ENCODE data around the gene FIGN.

GRCh38 chr2:163612332-163612731 is 123.5 kb downstream of the FIGN start:
- TF ChIP-seq USF2 (IDR thresholded peaks at IDR 0.05; ENCODE audit: borderline replicate concordance, low read depth, low read length): no peak
- TF ChIP-seq CBFB (IDR thresholded peaks at IDR 0.05; ENCODE audit: low read depth): no peak
- no peak for TF ChIP-seq FOXM1 (IDR thresholded peaks at IDR 0.05; ENCODE audit: low read depth, low read length)
- no peak for TF ChIP-seq ATF2 (IDR thresholded peaks at IDR 0.05; ENCODE audit: low read length)
- no peak for TF ChIP-seq CTCF (IDR thresholded peaks at IDR 0.05 in 2 of 3, conservative IDR thresholded peaks at IDR 0.05 in 1 of 3; ENCODE audit: control insufficient read depth in 2 of 3, extremely low read depth in 1 of 3, insufficient read depth in 1 of 3, low read depth in 3 of 3, low read length in 3 of 3)
- TF ChIP-seq BHLHE40 (IDR thresholded peaks at IDR 0.05; ENCODE audit: borderline replicate concordance in 1 of 2, low read depth in 2 of 2, low read length in 1 of 2): no peak
- no peak for TF ChIP-seq REST (IDR thresholded peaks at IDR 0.05; ENCODE audit: low read depth, low read length)
- no peak for TF ChIP-seq RFX5 (IDR thresholded peaks at IDR 0.05; ENCODE audit: low read depth, low read length)
